Panc1 (cell line): ENCODE data around the gene USP48. TPM values are rescaled to one million over a fixed set of nuclear protein-coding genes. Genes with fewer than 3 reads are reported as not detected.

Experiments used
- ATAC-seq: fragments of 200-7000 bp; cut with Tn5 transposase; 2 replicates; pipeline ENCODE4 v1.9.1; 2020; ENCODE audit warnings: mild to moderate bottlenecking, moderate library complexity
- BruUV-seq: library from RNA; stranded (reverse); fragments of 400-500 nt; replicated peaks from 2 replicates; lab custom pipeline; 2021; lab: Mats Ljungman, UMichigan
- CTCF ChIA-PET: fragments of 300-600 bp; sonication (Branson Sonifier 250); formaldehyde crosslinking; loops from one replicate; lab custom pipeline; 2022; ENCODE audit warnings: antibody characterized with exemption; lab: Charles Lee
- POLR2A ChIA-PET: fragments of 300-600 bp; sonication (Branson Sonifier 250); formaldehyde crosslinking; loops from one replicate; lab custom pipeline; 2022; ENCODE audit warnings: antibody characterized with exemption; lab: Charles Lee
- DNase-seq: peaks from one replicate; pipeline ENCODE4 v3.0.0-alpha.2; 2010; ENCODE audit warnings: low read depth, low spot score
- H3K27ac ChIP-seq: 2 replicates; pipeline ENCODE4 v1.5.1; 2011; ENCODE audit warnings: mild to moderate bottlenecking, low read length, inconsistent platforms
- H3K27me3 ChIP-seq: fragments of 200-500 bp; sonication (Bioruptor generic); 2 replicates; pipeline ENCODE4 v1.6.0; 2014; ENCODE audit warnings: low read length, inconsistent platforms; ENCODE audit not compliant: control insufficient read depth, insufficient read depth
- H3K36me3 ChIP-seq: fragments of 200-500 bp; sonication (Bioruptor generic); 2 replicates; pipeline ENCODE4 v1.5.1; 2014; ENCODE audit warnings: inconsistent platforms, mild to moderate bottlenecking, low read length, moderate library complexity; ENCODE audit not compliant: control insufficient read depth, insufficient read depth
- H3K4me1 ChIP-seq: 2 replicates; pipeline ENCODE4 v1.5.1; 2011; ENCODE audit warnings: inconsistent platforms, mild to moderate bottlenecking, low read length, moderate library complexity; ENCODE audit not compliant: control insufficient read depth, insufficient read depth
- H3K4me3 ChIP-seq, 2 experiments: 2 replicates each; pipeline ENCODE4 v1.5.1; 2011 to 2012; ENCODE audit warnings: low read depth in 2 of 2, low read length in 2 of 2, mild to moderate bottlenecking in 2 of 2, inconsistent platforms in 1 of 2, moderate library complexity in 1 of 2
- H3K9me3 ChIP-seq: fragments of 200-500 bp; sonication (Bioruptor generic); 2 replicates; pipeline ENCODE4 v1.5.1; 2014; ENCODE audit warnings: low read depth, mild to moderate bottlenecking, inconsistent platforms, low read length, moderate library complexity; ENCODE audit not compliant: control insufficient read depth, insufficient read depth
- POLR2AphosphoS5 ChIP-seq: IDR thresholded peaks from 2 replicates; pipeline ENCODE4 v1.6.1; 2012; ENCODE audit warnings: mild to moderate bottlenecking, low read depth, low read length, moderate library complexity
- SIN3A ChIP-seq: IDR thresholded peaks from 2 replicates; pipeline ENCODE4 v1.6.1; 2012; ENCODE audit warnings: low read depth, mild to moderate bottlenecking, low read length, moderate library complexity, borderline replicate concordance; ENCODE audit not compliant: insufficient read depth
- TCF7L2 ChIP-seq: IDR thresholded peaks from 2 replicates; pipeline ENCODE4 v1.6.1; 2011; ENCODE audit warnings: mild to moderate bottlenecking, low read depth, low read length, inconsistent platforms
- in situ Hi-C: cut with HindIII; loops from 2 replicates; pipeline ENCODE4 v1.10.0; 2016; ENCODE audit warnings: low sequenced_read_pairs, low pct_unique_long_range_greater_than_20kb
- intact Hi-C: fragments of 100-400 bp; cut with micrococcal nuclease; formaldehyde crosslinking; loops from one replicate; pipeline ENCODE4 v1.10.0; 2022; ENCODE audit not compliant: unreplicated experiment
- total RNA-seq: library from RNA; stranded (reverse); gene quantifications from one replicate; pipeline ENCODE4 v1.2.1, GENCODE V29; 2021; ENCODE audit not compliant: unreplicated experiment
- TF ChIP-seq, protein P1 (sequence below): fragments of 450-650 bp; IDR thresholded peaks from 2 replicates; pipeline ENCODE4 v1.5.1; 2017; ENCODE audit warnings: mild to moderate bottlenecking
- TF ChIP-seq, protein P2 (sequence below), 2 experiments: IDR thresholded peaks; 2 replicates each; pipeline ENCODE4 v1.6.1; 2011 to 2012; ENCODE audit warnings: low read depth in 2 of 2, control low read depth in 1 of 2, low read length in 1 of 2, mild to moderate bottlenecking in 1 of 2, moderate library complexity in 1 of 2; ENCODE audit not compliant: insufficient read depth in 1 of 2

USP48 gene
- total RNA-seq, 1 experiment from 2014 or later, result 71.6 TPM

- no peaks in the 10 kb centered on the region for H3K27me3 ChIP-seq
- in situ Hi-C loops, result no loop called here
- CTCF ChIA-PET, result interaction anchor here (0.7 kb wide), 1 partner anchor 247 kb away, joined by 4 read pairs; no protein-coding TSS in a partner anchor
- POLR2A ChIA-PET, result no interaction called here
- DNase-seq (no peak), ATAC-seq (no peak)
- H3K4me1 ChIP-seq, result no peaks in the 10 kb centered on the region
- H3K27ac ChIP-seq, result no peak overlapping the region
- H3K9me3 ChIP-seq, result no peaks in the 10 kb centered on the region
- intact Hi-C loops, result no loop called here
- TF ChIP-seq TCF7L2 (no peak), SIN3A (no peak), POLR2AphosphoS5 (no peak)
- TF ChIP-seq, protein P1, sequence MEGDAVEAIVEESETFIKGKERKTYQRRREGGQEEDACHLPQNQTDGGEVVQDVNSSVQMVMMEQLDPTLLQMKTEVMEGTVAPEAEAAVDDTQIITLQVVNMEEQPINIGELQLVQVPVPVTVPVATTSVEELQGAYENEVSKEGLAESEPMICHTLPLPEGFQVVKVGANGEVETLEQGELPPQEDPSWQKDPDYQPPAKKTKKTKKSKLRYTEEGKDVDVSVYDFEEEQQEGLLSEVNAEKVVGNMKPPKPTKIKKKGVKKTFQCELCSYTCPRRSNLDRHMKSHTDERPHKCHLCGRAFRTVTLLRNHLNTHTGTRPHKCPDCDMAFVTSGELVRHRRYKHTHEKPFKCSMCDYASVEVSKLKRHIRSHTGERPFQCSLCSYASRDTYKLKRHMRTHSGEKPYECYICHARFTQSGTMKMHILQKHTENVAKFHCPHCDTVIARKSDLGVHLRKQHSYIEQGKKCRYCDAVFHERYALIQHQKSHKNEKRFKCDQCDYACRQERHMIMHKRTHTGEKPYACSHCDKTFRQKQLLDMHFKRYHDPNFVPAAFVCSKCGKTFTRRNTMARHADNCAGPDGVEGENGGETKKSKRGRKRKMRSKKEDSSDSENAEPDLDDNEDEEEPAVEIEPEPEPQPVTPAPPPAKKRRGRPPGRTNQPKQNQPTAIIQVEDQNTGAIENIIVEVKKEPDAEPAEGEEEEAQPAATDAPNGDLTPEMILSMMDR, result no peak
- TF ChIP-seq, protein P2, sequence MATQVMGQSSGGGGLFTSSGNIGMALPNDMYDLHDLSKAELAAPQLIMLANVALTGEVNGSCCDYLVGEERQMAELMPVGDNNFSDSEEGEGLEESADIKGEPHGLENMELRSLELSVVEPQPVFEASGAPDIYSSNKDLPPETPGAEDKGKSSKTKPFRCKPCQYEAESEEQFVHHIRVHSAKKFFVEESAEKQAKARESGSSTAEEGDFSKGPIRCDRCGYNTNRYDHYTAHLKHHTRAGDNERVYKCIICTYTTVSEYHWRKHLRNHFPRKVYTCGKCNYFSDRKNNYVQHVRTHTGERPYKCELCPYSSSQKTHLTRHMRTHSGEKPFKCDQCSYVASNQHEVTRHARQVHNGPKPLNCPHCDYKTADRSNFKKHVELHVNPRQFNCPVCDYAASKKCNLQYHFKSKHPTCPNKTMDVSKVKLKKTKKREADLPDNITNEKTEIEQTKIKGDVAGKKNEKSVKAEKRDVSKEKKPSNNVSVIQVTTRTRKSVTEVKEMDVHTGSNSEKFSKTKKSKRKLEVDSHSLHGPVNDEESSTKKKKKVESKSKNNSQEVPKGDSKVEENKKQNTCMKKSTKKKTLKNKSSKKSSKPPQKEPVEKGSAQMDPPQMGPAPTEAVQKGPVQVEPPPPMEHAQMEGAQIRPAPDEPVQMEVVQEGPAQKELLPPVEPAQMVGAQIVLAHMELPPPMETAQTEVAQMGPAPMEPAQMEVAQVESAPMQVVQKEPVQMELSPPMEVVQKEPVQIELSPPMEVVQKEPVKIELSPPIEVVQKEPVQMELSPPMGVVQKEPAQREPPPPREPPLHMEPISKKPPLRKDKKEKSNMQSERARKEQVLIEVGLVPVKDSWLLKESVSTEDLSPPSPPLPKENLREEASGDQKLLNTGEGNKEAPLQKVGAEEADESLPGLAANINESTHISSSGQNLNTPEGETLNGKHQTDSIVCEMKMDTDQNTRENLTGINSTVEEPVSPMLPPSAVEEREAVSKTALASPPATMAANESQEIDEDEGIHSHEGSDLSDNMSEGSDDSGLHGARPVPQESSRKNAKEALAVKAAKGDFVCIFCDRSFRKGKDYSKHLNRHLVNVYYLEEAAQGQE (IDR thresholded peaks at IDR 0.05; ENCODE audit: insufficient read depth in 1 of 2, low read depth in 2 of 2, low read length in 1 of 2), result no peak
- H3K4me3 ChIP-seq, result no peak overlapping the region
- TSS peak; percentile 72 for BruUV-seq
- H3K36me3 ChIP-seq, result peaks cover 31% of the 10 kb centered on the region; the same call in 1 of the 2 replicates
Observed at GRCh38 chr1:21749859-21750468, 33.0 kb downstream of the USP48 start.

DNA sequence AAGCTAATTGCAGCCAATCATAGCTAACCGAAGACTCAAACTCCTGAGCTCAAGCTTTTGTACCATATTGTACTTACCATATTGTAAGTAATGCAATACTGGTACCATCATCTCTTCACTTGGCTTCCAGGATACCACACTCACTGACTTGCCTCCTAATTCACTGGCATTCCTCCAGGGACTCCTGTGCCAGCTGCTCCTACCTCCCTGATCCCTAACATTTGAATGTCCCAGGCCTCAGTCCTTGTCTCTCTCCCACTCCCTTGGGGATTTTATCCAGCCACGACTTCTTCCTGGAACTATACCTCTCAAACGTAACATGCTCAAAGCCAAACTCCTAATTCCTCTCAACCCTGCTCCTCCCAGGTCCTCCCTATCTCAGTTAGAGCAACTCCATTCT, 33.8 kb downstream of the USP48 start:
- POLR2A ChIA-PET, result no interaction called here
- intact Hi-C loops, result no loop called here
- CTCF ChIA-PET, result no interaction called here
- in situ Hi-C loops, result no loop called here
- DNase-seq (no peak), ATAC-seq (no peak)
- H3K27me3 ChIP-seq, result no peaks in the 10 kb centered on the region
- peaks cover 31% of the 10 kb centered on the region; the same call in 1 of the 2 replicates for H3K36me3 ChIP-seq
- no peaks in the 10 kb centered on the region for H3K9me3 ChIP-seq
- no peak overlapping the region for H3K27ac ChIP-seq
- TF ChIP-seq, protein P2 (IDR thresholded peaks at IDR 0.05; ENCODE audit: insufficient read depth in 1 of 2, low read depth in 2 of 2, low read length in 1 of 2), result no peak
- TF ChIP-seq POLR2AphosphoS5, result no peak
- TF ChIP-seq, protein P1, result no peak
- no peak for TF ChIP-seq SIN3A
- TF ChIP-seq TCF7L2, result no peak
- no peaks in the 10 kb centered on the region for H3K4me1 ChIP-seq
- no peak overlapping the region for H3K4me3 ChIP-seq
- BruUV-seq, result no TSS peak
